ENCODE measurements around the gene SH3PXD2A.

DNA sequence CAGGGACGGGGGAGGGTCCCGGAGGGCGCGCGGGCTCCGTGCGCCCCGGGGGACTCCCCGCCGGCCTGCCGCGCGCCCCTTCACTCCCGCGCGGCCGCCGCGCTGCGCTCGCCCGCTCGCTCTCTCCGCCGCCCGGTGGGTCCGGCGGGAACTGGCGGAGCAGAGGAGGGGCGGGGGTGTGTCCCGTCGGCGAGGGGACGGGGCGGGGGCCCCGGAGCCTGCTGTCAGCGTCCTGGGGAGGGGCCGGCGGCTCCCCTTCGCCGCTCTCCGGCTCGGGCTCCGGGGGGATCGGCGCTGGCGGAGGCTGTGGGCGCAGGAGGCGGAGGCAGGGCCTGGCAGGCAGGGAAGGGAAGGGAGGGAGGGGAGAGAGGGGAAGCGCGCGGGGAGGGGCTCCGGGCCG, at the start of gene SH3PXD2A:
- no peak for TF ChIP-seq EZH2 (IDR thresholded peaks at IDR 0.05; ENCODE audit: borderline replicate concordance, low read length)
- TF ChIP-seq, protein P1, sequence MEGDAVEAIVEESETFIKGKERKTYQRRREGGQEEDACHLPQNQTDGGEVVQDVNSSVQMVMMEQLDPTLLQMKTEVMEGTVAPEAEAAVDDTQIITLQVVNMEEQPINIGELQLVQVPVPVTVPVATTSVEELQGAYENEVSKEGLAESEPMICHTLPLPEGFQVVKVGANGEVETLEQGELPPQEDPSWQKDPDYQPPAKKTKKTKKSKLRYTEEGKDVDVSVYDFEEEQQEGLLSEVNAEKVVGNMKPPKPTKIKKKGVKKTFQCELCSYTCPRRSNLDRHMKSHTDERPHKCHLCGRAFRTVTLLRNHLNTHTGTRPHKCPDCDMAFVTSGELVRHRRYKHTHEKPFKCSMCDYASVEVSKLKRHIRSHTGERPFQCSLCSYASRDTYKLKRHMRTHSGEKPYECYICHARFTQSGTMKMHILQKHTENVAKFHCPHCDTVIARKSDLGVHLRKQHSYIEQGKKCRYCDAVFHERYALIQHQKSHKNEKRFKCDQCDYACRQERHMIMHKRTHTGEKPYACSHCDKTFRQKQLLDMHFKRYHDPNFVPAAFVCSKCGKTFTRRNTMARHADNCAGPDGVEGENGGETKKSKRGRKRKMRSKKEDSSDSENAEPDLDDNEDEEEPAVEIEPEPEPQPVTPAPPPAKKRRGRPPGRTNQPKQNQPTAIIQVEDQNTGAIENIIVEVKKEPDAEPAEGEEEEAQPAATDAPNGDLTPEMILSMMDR (conservative IDR thresholded peaks at IDR 0.05 in 1 of 2, IDR thresholded peaks at IDR 0.05 in 1 of 2; ENCODE audit: extremely low read depth in 1 of 2, insufficient read depth in 1 of 2, low read depth in 1 of 2, low read length in 2 of 2) = no peak

Data from mammary epithelial cell (primary cell).